ENCODE data around the gene R3HDM4. TPM values are rescaled to one million over a fixed set of nuclear protein-coding genes. Genes with fewer than 3 reads are reported as not detected.

R3HDM4 gene
- total and polyA plus RNA-seq, 2 donors from 2014 or later, result 47.4 to 71.4 TPM

- H3K27ac ChIP-seq (ENCODE audit: low read depth in 2 of 2, low read length in 2 of 2), result no peak overlapping the region
- no peaks in the 10 kb centered on the region for H3K36me3 ChIP-seq (ENCODE audit: control insufficient read depth in 2 of 3, insufficient read depth in 3 of 3, low read length in 3 of 3)
- intact Hi-C loops (cut with DNase I), result no loop called here
- H3K4me3 ChIP-seq (ENCODE audit: low read length in 3 of 3), result no peak overlapping the region
- H3K9me3 ChIP-seq (ENCODE audit: control insufficient read depth in 2 of 3, insufficient read depth in 1 of 3, low read length in 3 of 3), result no peaks in the 10 kb centered on the region
- no peak overlapping the region for H3K9ac ChIP-seq (ENCODE audit: low read length in 3 of 3)
- FAIRE-seq (no peak), DNase-seq (peak in 1 of 5 donors; percentile 56)
- no peaks in the 10 kb centered on the region for H3K4me1 ChIP-seq (ENCODE audit: control insufficient read depth in 2 of 3, insufficient read depth in 2 of 3, low read depth in 1 of 3, low read length in 3 of 3)
- H3K27me3 ChIP-seq (ENCODE audit: control insufficient read depth, insufficient read depth, low read length), result no peaks in the 10 kb centered on the region
- no peak for TF ChIP-seq CTCF (IDR thresholded peaks at IDR 0.05; ENCODE audit: borderline replicate concordance, extremely low read depth, insufficient read depth)
These were observed 11.6 kb downstream of the R3HDM4 start for GRCh38 chr19:901216-902092.

GRCh38 chr19:900302-901111 is 12.5 kb downstream of the R3HDM4 start:
- Histone ChIP-seq H3K4me3 (ENCODE audit: low read length in 3 of 3) (no peak overlapping the region), H3K27ac (ENCODE audit: low read depth in 2 of 2, low read length in 2 of 2) (no peak overlapping the region), H3K9ac (ENCODE audit: low read length in 3 of 3) (no peak overlapping the region), H3K36me3 (ENCODE audit: control insufficient read depth in 2 of 3, insufficient read depth in 3 of 3, low read length in 3 of 3) (no peaks in the 10 kb centered on the region), H3K9me3 (ENCODE audit: control insufficient read depth in 2 of 3, insufficient read depth in 1 of 3, low read length in 3 of 3) (no peaks in the 10 kb centered on the region), H3K27me3 (ENCODE audit: control insufficient read depth, insufficient read depth, low read length) (no peaks in the 10 kb centered on the region), H3K4me1 (ENCODE audit: control insufficient read depth in 2 of 3, insufficient read depth in 2 of 3, low read depth in 1 of 3, low read length in 3 of 3) (no peaks in the 10 kb centered on the region)
- intact Hi-C loops (cut with DNase I), result no loop called here
- TF ChIP-seq CTCF (IDR thresholded peaks at IDR 0.05; ENCODE audit: borderline replicate concordance, extremely low read depth, insufficient read depth), result no peak
- peak in 2 of 5 donors; percentile 13 to 74 for DNase-seq
- no peak for FAIRE-seq

GRCh38 chr19:900043-900301 is 13.0 kb downstream of the R3HDM4 start:
- Histone ChIP-seq H3K9ac (ENCODE audit: low read length in 3 of 3) (no peak overlapping the region), H3K9me3 (ENCODE audit: control insufficient read depth in 2 of 3, insufficient read depth in 1 of 3, low read length in 3 of 3) (no peaks in the 10 kb centered on the region), H3K4me3 (ENCODE audit: low read length in 3 of 3) (no peak overlapping the region), H3K4me1 (ENCODE audit: control insufficient read depth in 2 of 3, insufficient read depth in 2 of 3, low read depth in 1 of 3, low read length in 3 of 3) (no peaks in the 10 kb centered on the region), H3K36me3 (ENCODE audit: control insufficient read depth in 2 of 3, insufficient read depth in 3 of 3, low read length in 3 of 3) (no peaks in the 10 kb centered on the region), H3K27ac (ENCODE audit: low read depth in 2 of 2, low read length in 2 of 2) (no peak overlapping the region), H3K27me3 (ENCODE audit: control insufficient read depth, insufficient read depth, low read length) (no peaks in the 10 kb centered on the region)
- DNase-seq (no peak), FAIRE-seq (no peak)
- intact Hi-C loops (cut with DNase I), result no loop called here
- no peak for TF ChIP-seq CTCF (IDR thresholded peaks at IDR 0.05; ENCODE audit: borderline replicate concordance, extremely low read depth, insufficient read depth)
